PFSK-1 (cell line): Measurements from ENCODE around the gene ABCC3.

Source experiments
- FOXP2 ChIP-seq: optimal IDR thresholded peaks from 2 replicates; pipeline ENCODE3; 2011; ENCODE audit warnings: borderline replicate concordance, control low read depth, inconsistent platforms; ENCODE audit not compliant: insufficient read depth; ENCODE audit errors: extremely low read length, extremely low read depth
- POLR2AphosphoS5 ChIP-seq: IDR thresholded peaks from 2 replicates; pipeline ENCODE4 v1.6.1; 2012; ENCODE audit warnings: low read depth, mild to moderate bottlenecking, control low read depth, low read length, moderate library complexity
- REST ChIP-seq, 2 experiments: IDR thresholded peaks; 2 replicates each; pipeline versions ENCODE4 v1.6.1 to v1.8.0; 2011 to 2012; ENCODE audit warnings: low read depth in 2 of 2, low read length in 2 of 2, control low read depth in 1 of 2, inconsistent platforms in 1 of 2, mild to moderate bottlenecking in 1 of 2, moderate library complexity in 1 of 2; ENCODE audit not compliant: insufficient read depth in 1 of 2
- SIN3A ChIP-seq: IDR thresholded peaks from 2 replicates; pipeline ENCODE4 v1.6.1; 2012; ENCODE audit warnings: mild to moderate bottlenecking, low read length, moderate library complexity, borderline replicate concordance; ENCODE audit not compliant: insufficient read depth
- TAF1 ChIP-seq: IDR thresholded peaks from 2 replicates; pipeline ENCODE4 v1.6.1; 2012; ENCODE audit warnings: low read length, control low read depth, borderline replicate concordance; ENCODE audit not compliant: insufficient read depth

Gene ABCC3

GRCh38 chr17:50609380-50610074 is 25.2 kb upstream of the ABCC3 start:
- TF ChIP-seq FOXP2 (no peak), TAF1 (no peak), POLR2AphosphoS5 (no peak), SIN3A (no peak), REST (IDR thresholded peaks at IDR 0.05; ENCODE audit: insufficient read depth in 1 of 2, low read depth in 2 of 2, low read length in 2 of 2) (no peak)

DNA sequence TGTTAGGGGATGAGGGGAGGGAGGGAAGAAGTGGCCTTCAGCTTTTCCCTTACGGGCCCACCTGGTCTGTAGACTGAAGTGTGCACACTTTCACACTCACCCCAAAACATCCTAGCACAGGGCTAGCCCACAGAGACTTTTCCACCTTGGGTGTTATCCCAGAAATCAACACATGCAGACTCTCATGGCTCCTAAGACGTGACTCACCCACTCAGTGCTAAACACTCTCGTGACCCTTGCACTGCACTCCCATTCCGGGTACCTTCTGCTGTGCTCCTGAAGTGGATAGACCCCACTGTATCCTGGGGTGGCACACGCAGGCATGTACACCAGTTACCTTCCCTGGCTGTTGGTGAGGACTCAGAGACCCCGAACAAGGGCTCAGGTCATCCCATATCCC is 23.0 kb upstream of the ABCC3 start:
- TF ChIP-seq FOXP2 (no peak), SIN3A (no peak), TAF1 (no peak), REST (IDR thresholded peaks at IDR 0.05; ENCODE audit: insufficient read depth in 1 of 2, low read depth in 2 of 2, low read length in 2 of 2) (no peak), POLR2AphosphoS5 (no peak)

DNA sequence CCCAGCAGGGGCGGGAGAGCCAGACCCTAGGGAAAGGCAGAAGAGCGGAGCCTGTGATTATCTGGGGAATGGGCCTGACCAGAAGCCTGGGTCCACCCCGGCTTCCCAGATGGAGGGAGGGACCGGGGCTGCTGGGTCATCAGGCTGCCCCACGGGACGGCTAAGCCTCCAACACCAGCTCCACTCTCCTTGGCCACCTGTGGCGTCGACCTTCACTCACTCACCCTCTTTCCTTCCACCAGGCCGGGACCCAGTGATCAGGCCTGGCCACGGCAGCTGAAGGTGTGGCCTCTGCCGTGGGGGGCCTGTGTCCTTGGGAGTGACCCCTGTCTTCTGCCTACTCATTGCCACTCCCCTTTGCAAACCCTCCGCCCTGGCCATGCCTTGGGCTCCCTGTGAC is 22.4 kb upstream of the ABCC3 start:
- TF ChIP-seq FOXP2 (no peak), TAF1 (no peak), SIN3A (no peak)

DNA sequence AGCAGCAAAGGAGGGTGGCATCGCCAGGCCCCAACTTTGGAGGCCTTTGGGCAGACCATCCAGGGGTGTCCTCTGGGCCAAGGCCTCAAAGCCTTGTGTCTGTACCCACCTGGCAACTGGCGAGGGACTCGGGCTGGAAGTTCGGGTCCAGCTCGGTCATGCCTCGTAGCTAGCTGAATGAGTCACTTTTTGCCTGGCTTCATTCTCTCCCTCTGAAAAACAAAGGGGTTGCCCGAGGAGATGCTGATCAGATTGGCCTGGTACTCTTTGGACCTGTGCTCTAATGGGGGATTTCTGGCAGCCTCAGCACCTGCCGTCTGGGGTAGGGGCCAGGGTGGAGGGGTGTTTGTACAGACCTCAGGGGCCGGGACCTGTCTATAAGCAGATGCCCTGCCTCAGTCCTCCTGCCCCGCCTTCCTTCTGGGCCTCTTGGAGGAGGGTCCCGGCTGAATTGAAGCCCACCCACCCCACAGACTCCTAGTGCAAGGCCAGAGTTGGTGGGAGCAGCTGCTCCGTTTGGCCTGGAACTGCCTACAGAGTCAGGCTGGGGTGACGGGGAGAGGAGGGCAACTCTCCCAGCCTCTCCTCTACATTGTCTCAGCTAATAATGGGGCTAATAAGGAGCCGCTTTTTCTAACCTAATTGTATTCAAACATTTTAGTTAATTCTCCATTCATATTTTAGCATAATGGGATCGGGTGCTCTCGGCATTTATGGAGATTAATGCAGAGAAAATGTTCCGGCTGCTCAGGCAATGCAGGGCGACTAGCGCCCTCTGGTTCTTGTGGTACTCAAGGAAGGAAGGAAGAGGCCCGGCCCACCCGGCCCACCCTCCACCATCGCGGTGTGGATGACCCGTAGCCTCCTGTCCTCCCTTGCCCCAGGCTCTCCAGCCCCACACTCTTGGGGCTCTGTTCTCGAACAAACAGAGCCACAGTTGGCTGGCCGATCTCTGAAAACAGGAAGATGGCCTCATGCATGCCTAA is 21.4 kb upstream of the ABCC3 start:
- TF ChIP-seq SIN3A (no peak), TAF1 (no peak), FOXP2 (no peak), POLR2AphosphoS5 (no peak), REST (IDR thresholded peaks at IDR 0.05; ENCODE audit: insufficient read depth in 1 of 2, low read depth in 2 of 2, low read length in 2 of 2) (no peak)

- TF ChIP-seq TAF1 (no peak), REST (IDR thresholded peaks at IDR 0.05; ENCODE audit: insufficient read depth in 1 of 2, low read depth in 2 of 2, low read length in 2 of 2) (no peak), SIN3A (no peak), FOXP2 (no peak), POLR2AphosphoS5 (no peak)
Observed at GRCh38 chr17:50614471-50615051, 20.1 kb upstream of the ABCC3 start.
